Measurements from ENCODE around the gene KRT12.
"Not testable (repeated sequence)": the region's sequence is repeated elsewhere in the genome, so short reads cannot be mapped to it uniquely, and the experiment has no call there.

KRT12 gene

DNA sequence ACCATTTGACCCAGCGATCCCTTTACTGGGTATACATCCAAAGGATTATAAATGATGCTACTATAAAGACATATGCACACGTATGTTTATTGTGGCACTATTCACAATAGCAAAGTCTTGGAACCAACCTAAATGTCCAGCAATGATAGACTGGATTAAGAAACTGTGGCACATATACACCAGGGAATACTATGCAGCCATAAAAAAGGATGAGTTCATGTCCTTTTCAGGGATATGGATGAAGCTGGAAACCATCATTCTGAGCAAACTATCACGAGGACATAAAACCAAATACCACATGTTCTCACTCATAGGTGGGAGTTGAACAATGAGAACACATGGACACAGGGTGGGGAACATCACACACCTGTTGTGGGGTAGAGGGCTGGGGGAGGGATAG lies 52.4 kb downstream of the KRT12 start:
- not testable (repeated sequence) for DNase-seq (ENCODE audit: low spot score)

DNA sequence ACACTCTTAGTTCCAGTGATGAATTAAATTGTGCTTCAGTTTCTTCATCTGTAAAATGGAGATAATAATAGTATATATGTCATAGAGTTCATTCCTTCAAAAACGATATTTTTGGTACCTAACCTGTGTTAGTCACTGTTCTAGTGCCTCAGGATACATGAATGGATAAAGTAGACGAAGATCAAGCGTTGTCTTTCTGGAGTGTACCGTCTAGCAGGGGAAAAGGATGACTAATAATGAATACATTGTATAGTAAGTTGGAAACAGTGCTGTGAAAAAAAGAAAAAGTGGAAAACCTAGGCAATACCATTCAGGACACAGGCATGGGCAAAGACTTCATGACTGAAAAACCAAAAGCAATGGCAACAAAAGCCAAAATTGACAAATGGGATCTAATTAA lies 53.2 kb downstream of the KRT12 start:
- DNase-seq (ENCODE audit: low spot score) = no peak

DNA sequence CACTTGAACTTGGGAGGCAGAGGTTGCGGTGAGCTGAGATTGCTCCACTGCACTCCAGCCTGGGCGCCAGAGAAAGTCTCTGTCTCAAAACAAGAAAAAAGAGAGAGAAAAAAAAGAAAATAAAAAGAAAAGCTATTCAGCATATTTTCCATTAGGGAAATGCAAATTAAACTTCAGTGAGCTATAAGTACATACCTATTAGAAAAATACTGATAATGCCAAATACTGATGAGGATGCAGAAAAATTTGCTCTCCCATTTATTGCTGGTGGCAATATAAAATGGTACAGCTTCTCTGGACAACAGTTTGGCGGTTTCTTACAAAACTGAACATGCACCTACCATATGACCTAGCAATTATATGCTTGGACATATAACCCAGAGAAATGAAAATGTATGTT lies 54.4 kb downstream of the KRT12 start:
- no peak for DNase-seq (ENCODE audit: low spot score)

All from GM03348 (cell line).